DND-41 (cell line): ENCODE results near the gene PPP1R12A.

Experiments
- ATAC-seq: fragments of 200-7000 bp; cut with Tn5 transposase; 3 replicates; pipeline ENCODE4 v1.9.1; 2021; ENCODE audit warnings: low read depth; ENCODE audit not compliant: insufficient read depth
- DNase-seq: peaks from one replicate; pipeline ENCODE4 v3.0.0-alpha.2; 2020
- H2AFZ ChIP-seq: 2 replicates; pipeline ENCODE4 v1.6.0; 2012; ENCODE audit warnings: low read depth, low read length
- H3K27ac ChIP-seq: 2 replicates; pipeline ENCODE4 v1.5.1; 2012; ENCODE audit warnings: low read length, inconsistent platforms
- H3K27me3 ChIP-seq: fragments of 200-600 bp; sonication (generic); 2 replicates; pipeline ENCODE4 v1.6.0; 2012; ENCODE audit warnings: low read length, mild to moderate bottlenecking, inconsistent platforms; ENCODE audit not compliant: insufficient read depth, poor library complexity
- H3K36me3 ChIP-seq: 2 replicates; pipeline ENCODE4 v1.5.1; 2012; ENCODE audit warnings: low read length, inconsistent platforms; ENCODE audit not compliant: insufficient read depth
- H3K4me1 ChIP-seq: 2 replicates; pipeline ENCODE4 v1.5.1; 2012; ENCODE audit warnings: mild to moderate bottlenecking, low read length; ENCODE audit not compliant: insufficient read depth
- H3K4me2 ChIP-seq: 2 replicates; pipeline ENCODE4 v1.6.0; 2012; ENCODE audit warnings: mild to moderate bottlenecking, moderate library complexity, low read length, inconsistent platforms; ENCODE audit not compliant: insufficient read depth
- H3K4me3 ChIP-seq, 2 experiments: fragments of 200-600 bp in 1 of 2; shearing (Covaris generic) in 1 of 2; 2 replicates each; pipeline ENCODE4 v1.5.1; 2012 to 2016; ENCODE audit warnings: inconsistent platforms in 2 of 2, low read length in 2 of 2, mild to moderate bottlenecking in 2 of 2, low read depth in 1 of 2, moderate library complexity in 1 of 2
- H3K79me2 ChIP-seq: 2 replicates; pipeline ENCODE4 v1.6.0; 2012; ENCODE audit warnings: low read length, inconsistent platforms; ENCODE audit not compliant: insufficient read depth
- H3K9ac ChIP-seq: 2 replicates; pipeline ENCODE4 v1.6.0; 2012; ENCODE audit warnings: low read depth, mild to moderate bottlenecking, inconsistent platforms, low read length, moderate library complexity
- H3K9me3 ChIP-seq: 2 replicates; pipeline ENCODE4 v1.5.1; 2012; ENCODE audit warnings: low read length, moderate library complexity, mild to moderate bottlenecking, inconsistent platforms; ENCODE audit not compliant: insufficient read depth, severe bottlenecking
- H4K20me1 ChIP-seq: 2 replicates; pipeline ENCODE4 v1.6.0; 2012; ENCODE audit warnings: low read length; ENCODE audit not compliant: insufficient read depth
- EZH2 ChIP-seq: IDR thresholded peaks from 3 replicates; pipeline ENCODE4 v1.6.1; 2012; ENCODE audit warnings: borderline replicate concordance, low read depth, mild to moderate bottlenecking, moderate library complexity, low read length, inconsistent platforms; ENCODE audit not compliant: severe bottlenecking
- TF ChIP-seq, protein P1 (sequence below): IDR thresholded peaks from 2 replicates; pipeline ENCODE4 v1.5.1; 2012; ENCODE audit warnings: borderline replicate concordance, low read length, moderate library complexity, mild to moderate bottlenecking; ENCODE audit not compliant: poor library complexity, severe bottlenecking; ENCODE audit errors: extremely low read depth

PPP1R12A gene

GRCh38 chr12:79927772-79928474 lies 7.0 kb downstream of the PPP1R12A start:
- Histone ChIP-seq H3K36me3 (no peaks in the 10 kb centered on the region), H2AFZ (no peak overlapping the region), H3K27me3 (no peaks in the 10 kb centered on the region), H3K4me1 (peaks cover 50% of the 10 kb centered on the region), H3K9ac (peak overlapping the region; percentile 22; the same call in 1 of the 2 replicates), H3K79me2 (peaks cover 100% of the 10 kb centered on the region), H3K4me2 (peak overlapping the region; percentile 50), H3K27ac (peak overlapping the region; percentile 54), H3K4me3 (peak overlapping the region in 1 of 2 experiments; percentile 16; a peak in 1 of 4 replicates), H4K20me1 (peaks cover 74% of the 10 kb centered on the region), H3K9me3 (no peaks in the 10 kb centered on the region)
- DNase-seq: peak; percentile 76
- ATAC-seq: peak; percentile 100
- TF ChIP-seq, protein P1, sequence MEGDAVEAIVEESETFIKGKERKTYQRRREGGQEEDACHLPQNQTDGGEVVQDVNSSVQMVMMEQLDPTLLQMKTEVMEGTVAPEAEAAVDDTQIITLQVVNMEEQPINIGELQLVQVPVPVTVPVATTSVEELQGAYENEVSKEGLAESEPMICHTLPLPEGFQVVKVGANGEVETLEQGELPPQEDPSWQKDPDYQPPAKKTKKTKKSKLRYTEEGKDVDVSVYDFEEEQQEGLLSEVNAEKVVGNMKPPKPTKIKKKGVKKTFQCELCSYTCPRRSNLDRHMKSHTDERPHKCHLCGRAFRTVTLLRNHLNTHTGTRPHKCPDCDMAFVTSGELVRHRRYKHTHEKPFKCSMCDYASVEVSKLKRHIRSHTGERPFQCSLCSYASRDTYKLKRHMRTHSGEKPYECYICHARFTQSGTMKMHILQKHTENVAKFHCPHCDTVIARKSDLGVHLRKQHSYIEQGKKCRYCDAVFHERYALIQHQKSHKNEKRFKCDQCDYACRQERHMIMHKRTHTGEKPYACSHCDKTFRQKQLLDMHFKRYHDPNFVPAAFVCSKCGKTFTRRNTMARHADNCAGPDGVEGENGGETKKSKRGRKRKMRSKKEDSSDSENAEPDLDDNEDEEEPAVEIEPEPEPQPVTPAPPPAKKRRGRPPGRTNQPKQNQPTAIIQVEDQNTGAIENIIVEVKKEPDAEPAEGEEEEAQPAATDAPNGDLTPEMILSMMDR: no peak
- no peak for TF ChIP-seq EZH2

GRCh38 chr12:79926951-79927350 lies 7.9 kb downstream of the PPP1R12A start:
- peaks cover 76% of the 10 kb centered on the region for H4K20me1 ChIP-seq
- H3K4me3 ChIP-seq: no peak overlapping the region
- no peak overlapping the region for H3K4me2 ChIP-seq
- H3K4me1 ChIP-seq: peaks cover 40% of the 10 kb centered on the region
- H3K27me3 ChIP-seq: no peaks in the 10 kb centered on the region
- no peak overlapping the region for H2AFZ ChIP-seq
- ATAC-seq (no peak), DNase-seq (no peak)
- no peak overlapping the region for H3K27ac ChIP-seq
- peaks cover 100% of the 10 kb centered on the region for H3K79me2 ChIP-seq
- no peak for TF ChIP-seq EZH2
- TF ChIP-seq, protein P1: no peak
- H3K36me3 ChIP-seq: no peaks in the 10 kb centered on the region
- H3K9me3 ChIP-seq: no peaks in the 10 kb centered on the region
- H3K9ac ChIP-seq: no peak overlapping the region

DNA sequence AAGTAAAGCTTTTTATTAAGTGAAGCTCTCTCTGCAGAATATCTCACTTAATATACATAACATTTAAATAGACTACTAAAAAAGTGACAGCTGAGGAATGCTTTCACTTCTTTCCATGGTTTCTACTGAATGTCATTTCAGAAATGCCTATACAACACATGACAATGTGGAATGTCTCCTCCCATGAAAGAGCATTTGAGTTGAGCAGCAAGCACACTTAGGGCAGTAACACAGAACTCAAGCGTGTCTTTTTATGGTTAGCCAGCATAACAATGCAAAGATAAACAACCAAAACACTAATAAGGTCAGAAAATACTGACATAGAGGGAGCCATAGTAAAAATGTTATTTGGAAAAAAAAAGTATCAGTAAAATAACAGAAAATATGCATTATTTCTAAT lies 9.4 kb downstream of the PPP1R12A start:
- H3K4me1 ChIP-seq: peaks cover 35% of the 10 kb centered on the region
- no peak overlapping the region for H3K27ac ChIP-seq
- no peak for TF ChIP-seq EZH2
- TF ChIP-seq, protein P1: no peak
- ATAC-seq (no peak), DNase-seq (no peak)
- H3K27me3 ChIP-seq: no peaks in the 10 kb centered on the region
- H3K9me3 ChIP-seq: no peaks in the 10 kb centered on the region
- no peak overlapping the region for H2AFZ ChIP-seq
- H3K4me2 ChIP-seq: no peak overlapping the region
- H4K20me1 ChIP-seq: peaks cover 79% of the 10 kb centered on the region
- H3K4me3 ChIP-seq: no peak overlapping the region
- peaks cover 100% of the 10 kb centered on the region for H3K79me2 ChIP-seq
- no peaks in the 10 kb centered on the region for H3K36me3 ChIP-seq
- no peak overlapping the region for H3K9ac ChIP-seq
